ENCODE results near the gene SLC45A1.
A peak's percentile ranks its signal among the peaks of the same experiment; 100 is the strongest.

SLC45A1 gene

GRCh38 chr1:8311068-8311718, 6.7 kb upstream of the SLC45A1 start:
- DNase-seq (ENCODE audit: low read depth in 2 of 2) = no peak

GRCh38 chr1:8312235-8313218, 5.4 kb upstream of the SLC45A1 start:
- no peak for DNase-seq (ENCODE audit: low read depth in 2 of 2)

GRCh38 chr1:8313231-8313630, 4.7 kb upstream of the SLC45A1 start:
- no peak for DNase-seq (ENCODE audit: low read depth in 2 of 2)

- peak in 1 of 2 donors; percentile 5 for DNase-seq (ENCODE audit: low read depth in 2 of 2)
Observed at GRCh38 chr1:8314346-8315280, 3.3 kb upstream of the SLC45A1 start.

GRCh38 chr1:8315573-8316475, 2.1 kb upstream of the SLC45A1 start:
- DNase-seq (ENCODE audit: low read depth in 2 of 2) = no peak

- no peak for DNase-seq (ENCODE audit: low read depth in 2 of 2)
Observed at GRCh38 chr1:8318436-8318835, 522 bp downstream of the SLC45A1 start.

- no peak for DNase-seq (ENCODE audit: low read depth in 2 of 2)
Observed at GRCh38 chr1:8321612-8322011, 3.7 kb downstream of the SLC45A1 start.

GRCh38 chr1:8323706-8324105, 5.8 kb downstream of the SLC45A1 start:
- DNase-seq (ENCODE audit: low read depth in 2 of 2) = no peak

GRCh38 chr1:8324176-8324810, 6.4 kb downstream of the SLC45A1 start:
- DNase-seq (ENCODE audit: low read depth in 2 of 2) = no peak

GRCh38 chr1:8325771-8326170, 7.9 kb downstream of the SLC45A1 start:
- DNase-seq (ENCODE audit: low read depth in 2 of 2) = no peak

GRCh38 chr1:8326265-8326664, 8.4 kb downstream of the SLC45A1 start:
- DNase-seq (ENCODE audit: low read depth in 2 of 2) = no peak

GRCh38 chr1:8328271-8328670, 10.4 kb downstream of the SLC45A1 start:
- DNase-seq (ENCODE audit: low read depth in 2 of 2) = no peak

GRCh38 chr1:8329439-8329838, 11.5 kb downstream of the SLC45A1 start:
- no peak for DNase-seq (ENCODE audit: low read depth in 2 of 2)

- DNase-seq (ENCODE audit: low read depth in 2 of 2) = no peak
Observed at GRCh38 chr1:8329858-8330257, 11.9 kb downstream of the SLC45A1 start.

- no peak for DNase-seq (ENCODE audit: low read depth in 2 of 2)
Observed at GRCh38 chr1:8330271-8331125, 12.6 kb downstream of the SLC45A1 start.

GRCh38 chr1:8332806-8333205, 14.9 kb downstream of the SLC45A1 start:
- no peak for DNase-seq (ENCODE audit: low read depth in 2 of 2)

GRCh38 chr1:8333246-8333987, 15.5 kb downstream of the SLC45A1 start:
- DNase-seq (ENCODE audit: low read depth in 2 of 2) = no peak

- DNase-seq (ENCODE audit: low read depth in 2 of 2) = no peak
Observed at GRCh38 chr1:8334106-8334851, 16.4 kb downstream of the SLC45A1 start.
